Tibial nerve (tissue), 4 donors: ENCODE results near the gene CDKL5.

ENCODE experiments used
- CTCF ChIP-seq, 5 experiments: fragments of 200-600 bp in 3 of 5; fragments of 450-650 bp in 2 of 5; sonication (generic) in 3 of 5; IDR thresholded peaks; one replicate each; pipeline ENCODE4 v1.5.1; 2016 to 2019; ENCODE audit warnings: antibody characterized with exemption in 5 of 5, mild to moderate bottlenecking in 3 of 5, moderate library complexity in 2 of 5
- EP300 ChIP-seq, 2 donors: sonication (generic); formaldehyde crosslinking; IDR thresholded peaks; one replicate each; pipeline ENCODE4 v1.6.1; 2017; ENCODE audit warnings: antibody characterized with exemption in 2 of 2, mild to moderate bottlenecking in 1 of 2
- POLR2A ChIP-seq, 2 donors: fragments of 450-650 bp; IDR thresholded peaks; one replicate each; pipeline ENCODE4 v1.6.1; 2017; ENCODE audit warnings: antibody characterized with exemption in 2 of 2, mild to moderate bottlenecking in 2 of 2, moderate library complexity in 2 of 2

DNA sequence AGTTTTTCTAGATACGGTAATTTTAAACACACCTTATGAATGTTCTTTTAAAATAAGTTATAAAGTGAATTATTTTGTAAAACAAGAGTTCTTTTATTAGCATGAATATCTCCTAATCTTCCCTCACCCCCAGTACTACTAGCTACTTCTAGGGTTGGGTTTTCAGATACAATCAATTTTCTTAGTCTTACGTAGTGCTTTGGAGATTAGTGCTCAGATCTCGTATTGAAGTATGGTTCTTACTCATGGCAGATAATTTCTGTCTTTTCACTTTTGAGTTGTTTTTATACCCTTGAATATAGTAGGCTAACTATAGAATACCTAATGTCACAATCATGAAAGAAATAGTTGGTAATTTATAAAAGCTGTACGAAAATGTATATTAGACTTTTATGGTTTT, 43.2 kb downstream of the CDKL5 start:
- TF ChIP-seq CTCF (IDR thresholded peaks at IDR 0.05), result no peak
- no peak for TF ChIP-seq EP300 (IDR thresholded peaks at IDR 0.05)
- no peak for TF ChIP-seq POLR2A (IDR thresholded peaks at IDR 0.05)
